SKM-1 treated with dmso at 0.1 percent for 144 hours (cell line): ENCODE measurements around the gene TAF1L.
A peak's percentile ranks its signal among the peaks of the same experiment; 100 is the strongest.
"Not testable (repeated sequence)": the region's sequence is repeated elsewhere in the genome, so short reads cannot be mapped to it uniquely, and the experiment has no call there.

Experiments
- DNase-seq: peaks from one replicate; lab custom pipeline; 2025; ENCODE audit not compliant: unreplicated experiment; lab: John Stamatoyannopoulos, UW

The TAF1L gene

GRCh38 chr9:32635362-32635761, at the start of gene TAF1L:
Gene TAF1L (minus strand): TSS chr9:32635669. CDS start chr9:32635579, 90 bp downstream.
- no peak for DNase-seq

- no peak for DNase-seq
Observed at GRCh38 chr9:32681751-32682150, 46.3 kb upstream of the TAF1L start.

- DNase-seq = no peak
Observed at GRCh38 chr9:32677931-32678330, 42.5 kb upstream of the TAF1L start.

GRCh38 chr9:32672469-32672868, 37.0 kb upstream of the TAF1L start:
- no peak for DNase-seq

GRCh38 chr9:32671333-32671732, 35.9 kb upstream of the TAF1L start:
- no peak for DNase-seq

GRCh38 chr9:32665101-32665500, 29.6 kb upstream of the TAF1L start:
- DNase-seq = no peak

- DNase-seq = no peak
Observed at GRCh38 chr9:32663741-32664140, 28.3 kb upstream of the TAF1L start.

- no peak for DNase-seq
Observed at GRCh38 chr9:32647671-32648070, 12.2 kb upstream of the TAF1L start.

GRCh38 chr9:32644698-32645097, 9.2 kb upstream of the TAF1L start:
- DNase-seq = no peak

GRCh38 chr9:32633151-32633550, 2.3 kb downstream of the TAF1L start:
- not testable (repeated sequence) for DNase-seq

- DNase-seq = no peak
Observed at GRCh38 chr9:32631991-32632390, 3.5 kb downstream of the TAF1L start.

- no peak for DNase-seq
Observed at GRCh38 chr9:32627394-32627954, 8.0 kb downstream of the TAF1L start.

- no peak for DNase-seq
Observed at GRCh38 chr9:32625320-32625719, 10.1 kb downstream of the TAF1L start.

- no peak for DNase-seq
Observed at GRCh38 chr9:32622948-32623347, 12.5 kb downstream of the TAF1L start.

- DNase-seq = no peak
Observed at GRCh38 chr9:32618261-32618660, 17.2 kb downstream of the TAF1L start.

GRCh38 chr9:32606811-32607210, 28.7 kb downstream of the TAF1L start:
- DNase-seq = no peak

- no peak for DNase-seq
Observed at GRCh38 chr9:32603914-32604852, 31.3 kb downstream of the TAF1L start.

- DNase-seq = not testable (repeated sequence)
Observed at GRCh38 chr9:32599021-32599420, 36.4 kb downstream of the TAF1L start.

- no peak for DNase-seq
Observed at GRCh38 chr9:32596936-32597335, 38.5 kb downstream of the TAF1L start.

- peak; percentile 9 for DNase-seq
Observed at GRCh38 chr9:32596096-32596865, 39.2 kb downstream of the TAF1L start.

GRCh38 chr9:32590898-32591297, 44.6 kb downstream of the TAF1L start:
- DNase-seq = no peak

GRCh38 chr9:32590476-32590875, 45.0 kb downstream of the TAF1L start:
- DNase-seq = no peak
